IMR-90 (cell line): Measurements from ENCODE around the gene KRT79. TPM values are rescaled to one million over a fixed set of nuclear protein-coding genes. Genes with fewer than 3 reads are reported as not detected.

Source experiments
- ATAC-seq: fragments of 200-7000 bp; cut with Tn5 transposase; 2 replicates; pipeline ENCODE4 v1.9.1; 2020; ENCODE audit warnings: low read depth, mild to moderate bottlenecking, moderate library complexity
- BruUV-seq: library from RNA; stranded (reverse); fragments of 400-500 nt; replicated peaks from 2 replicates; lab custom pipeline; 2021; lab: Mats Ljungman, UMichigan
- CTCF ChIA-PET: fragments of 300-600 bp; formaldehyde crosslinking; extraction: SDS; loops from one replicate; lab custom pipeline; 2021; ENCODE audit warnings: antibody characterized with exemption; lab: Yijun Ruan, JAX
- POLR2A ChIA-PET: fragments of 300-600 bp; sonication (Branson Sonifier 250); formaldehyde crosslinking; loops from one replicate; lab custom pipeline; 2022; ENCODE audit warnings: antibody characterized with exemption; ENCODE audit not compliant: unreplicated experiment; lab: Charles Lee
- DNase-seq: peaks from one replicate; pipeline ENCODE4 v3.0.0; 2013
- H2AFZ ChIP-seq: replicated peaks from 2 replicates; pipeline ENCODE3; 2013; ENCODE audit warnings: low read length, mild to moderate bottlenecking; ENCODE audit not compliant: poor library complexity
- H2AK5ac ChIP-seq: 2 replicates; pipeline ENCODE4 v1.6.1; 2013; ENCODE audit warnings: low read depth, low read length, inconsistent platforms
- H2AK9ac ChIP-seq: replicated peaks from 2 replicates; pipeline ENCODE3; 2013; ENCODE audit warnings: mild to moderate bottlenecking, low read depth, low read length, moderate library complexity; ENCODE audit not compliant: poor library complexity
- H2BK120ac ChIP-seq: 2 replicates; pipeline ENCODE4 v1.6.1; 2013; ENCODE audit warnings: low read depth, low read length, inconsistent platforms
- H2BK15ac ChIP-seq: 3 replicates; pipeline ENCODE4 v1.6.1; 2013; ENCODE audit warnings: low read depth, low read length, inconsistent platforms
- H2BK20ac ChIP-seq: 2 replicates; pipeline ENCODE4 v1.6.1; 2013; ENCODE audit warnings: low read depth, mild to moderate bottlenecking, inconsistent platforms, low read length, moderate library complexity
- H2BK5ac ChIP-seq: 2 replicates; pipeline ENCODE4 v1.6.1; 2013; ENCODE audit warnings: mild to moderate bottlenecking, low read depth, low read length, inconsistent platforms; ENCODE audit not compliant: poor library complexity, severe bottlenecking
- H3K14ac ChIP-seq: replicated peaks from 2 replicates; pipeline ENCODE4 v1.6.1; 2013; ENCODE audit warnings: low read depth, low read length, inconsistent platforms
- H3K18ac ChIP-seq: 2 replicates; pipeline ENCODE4 v1.6.1; 2013; ENCODE audit warnings: low read depth, low read length, control low read depth
- H3K23ac ChIP-seq: 2 replicates; pipeline ENCODE4 v1.6.1; 2013; ENCODE audit warnings: low read depth, low read length, inconsistent platforms
- H3K27ac ChIP-seq: 2 replicates; pipeline ENCODE4 v1.5.1; 2013; ENCODE audit warnings: mild to moderate bottlenecking, control low read depth, low read length; ENCODE audit not compliant: insufficient read depth
- H3K27me3 ChIP-seq: 2 replicates; pipeline ENCODE4 v1.6.1; 2013; ENCODE audit warnings: low read length; ENCODE audit not compliant: control insufficient read depth, insufficient read depth
- H3K36me3 ChIP-seq: 2 replicates; pipeline ENCODE4 v1.6.1; 2013; ENCODE audit warnings: low read length, mixed read lengths; ENCODE audit not compliant: control insufficient read depth, insufficient read depth
- H3K4ac ChIP-seq: 2 replicates; pipeline ENCODE4 v1.6.1; 2013; ENCODE audit warnings: low read depth, low read length, inconsistent platforms
- H3K4me1 ChIP-seq: 2 replicates; pipeline ENCODE4 v1.6.1; 2013; ENCODE audit warnings: low read length, mixed read lengths; ENCODE audit not compliant: control insufficient read depth, insufficient read depth
- H3K4me2 ChIP-seq: 2 replicates; pipeline ENCODE4 v1.6.1; 2013; ENCODE audit warnings: low read depth, mild to moderate bottlenecking, control low read depth, low read length, moderate library complexity
- H3K4me3 ChIP-seq: 2 replicates; pipeline ENCODE4 v1.5.1; 2013; ENCODE audit warnings: low read depth, mild to moderate bottlenecking, control low read depth, low read length, moderate library complexity; ENCODE audit not compliant: insufficient read depth
- H3K56ac ChIP-seq: 2 replicates; pipeline ENCODE4 v1.6.1; 2013; ENCODE audit warnings: low read length, inconsistent platforms; ENCODE audit not compliant: insufficient read depth; ENCODE audit errors: extremely low read depth
- H3K79me1 ChIP-seq, 2 experiments: 2 replicates each; pipeline ENCODE4 v1.6.1; 2013; ENCODE audit warnings: low read length in 2 of 2, inconsistent platforms in 1 of 2, low read depth in 1 of 2
- H3K9ac ChIP-seq: 2 replicates; pipeline ENCODE4 v1.6.1; 2013; ENCODE audit warnings: low read depth, low read length, control low read depth
- H3K9me1 ChIP-seq: 2 replicates; pipeline ENCODE4 v1.6.1; 2013; ENCODE audit warnings: low read length, inconsistent platforms; ENCODE audit not compliant: insufficient read depth
- H3K9me3 ChIP-seq: 2 replicates; pipeline ENCODE4 v1.6.1; 2013; ENCODE audit warnings: low read length; ENCODE audit not compliant: control insufficient read depth, insufficient read depth
- H4K20me1 ChIP-seq: 2 replicates; pipeline ENCODE4 v1.6.1; 2013; ENCODE audit warnings: low read length, inconsistent platforms; ENCODE audit not compliant: insufficient read depth
- H4K5ac ChIP-seq: 2 replicates; pipeline ENCODE4 v1.6.1; 2013; ENCODE audit warnings: mild to moderate bottlenecking, low read depth, low read length, control low read depth
- H4K8ac ChIP-seq, 2 experiments: 2 replicates each; pipeline ENCODE4 v1.6.1; 2013; ENCODE audit warnings: low read depth in 2 of 2, low read length in 2 of 2, control low read depth in 1 of 2, inconsistent platforms in 1 of 2
- H4K91ac ChIP-seq: 2 replicates; pipeline ENCODE4 v1.6.1; 2013; ENCODE audit warnings: low read depth, low read length, inconsistent platforms; ENCODE audit not compliant: insufficient read depth
- MAFK ChIP-seq: IDR thresholded peaks from 2 replicates; pipeline ENCODE4 v1.6.1; 2012; ENCODE audit warnings: low read depth, low read length, improper control_type of control experiment
- RCOR1 ChIP-seq: IDR thresholded peaks from 2 replicates; pipeline ENCODE4 v1.6.1; 2012; ENCODE audit warnings: mild to moderate bottlenecking, low read length, improper control_type of control experiment; ENCODE audit not compliant: insufficient replicate concordance
- SMC3 ChIP-seq: fragments of 150-350 bp; IDR thresholded peaks from 2 replicates; pipeline ENCODE4 v1.6.1; 2016; ENCODE audit warnings: low read depth, mild to moderate bottlenecking, antibody characterized with exemption, low read length, moderate library complexity
- WGBS, 2 experiments: methylation state at CpG; one replicate each; pipeline versions ENCODE4 v1.1.5 to v1.1.7; 2013; ENCODE audit warnings: missing lambda C conversion rate in 2 of 2; ENCODE audit not compliant: insufficient read length in 1 of 2; ENCODE audit errors: extremely low coverage in 2 of 2; 5-methylcytosine and 5-hydroxymethylcytosine counted together
- dilution Hi-C: fragments of 300-500 bp; cut with HindIII; formaldehyde crosslinking; loops from one replicate; pipeline ENCODE4 v1.14.3; 2018; ENCODE audit warnings: low sequenced_read_pairs; ENCODE audit not compliant: unreplicated experiment
- in situ Hi-C: fragments of 300-500 bp; cut with MboI; formaldehyde crosslinking; loops from 3 replicates; pipeline ENCODE4 v1.14.3; 2019; ENCODE audit warnings: low sequenced_read_pairs, inconsistent platforms, mixed read lengths
- intact Hi-C: fragments of 100-400 bp; cut with micrococcal nuclease; formaldehyde crosslinking; loops from 2 replicates; pipeline ENCODE4 v1.10.0; 2022
- polyA plus RNA-seq, 3 experiments: library from polyadenylated mRNA; depleted of rRNA; stranded (reverse); fragments of >200 nt; gene quantifications; 2 replicates each; pipeline ENCODE4 v1.2.3, GENCODE V29; 2012; ENCODE audit warnings: low replicate concordance in 1 of 3
- total RNA-seq: library from RNA; depleted of rRNA; stranded (reverse); fragments of >200 nt; gene quantifications from 2 replicates; pipeline ENCODE4 v1.2.3, GENCODE V29; 2012
- TF ChIP-seq, protein P1 (sequence below): conservative IDR thresholded peaks from 2 replicates; pipeline ENCODE4 v1.5.1; 2012; ENCODE audit warnings: mild to moderate bottlenecking, low read depth, low read length, improper control_type of control experiment

Gene KRT79
- total and polyA plus RNA-seq, 2 of the 4 experiments (the other 2 are of a cell fraction): under 0.01 to 0.24 TPM

DNA sequence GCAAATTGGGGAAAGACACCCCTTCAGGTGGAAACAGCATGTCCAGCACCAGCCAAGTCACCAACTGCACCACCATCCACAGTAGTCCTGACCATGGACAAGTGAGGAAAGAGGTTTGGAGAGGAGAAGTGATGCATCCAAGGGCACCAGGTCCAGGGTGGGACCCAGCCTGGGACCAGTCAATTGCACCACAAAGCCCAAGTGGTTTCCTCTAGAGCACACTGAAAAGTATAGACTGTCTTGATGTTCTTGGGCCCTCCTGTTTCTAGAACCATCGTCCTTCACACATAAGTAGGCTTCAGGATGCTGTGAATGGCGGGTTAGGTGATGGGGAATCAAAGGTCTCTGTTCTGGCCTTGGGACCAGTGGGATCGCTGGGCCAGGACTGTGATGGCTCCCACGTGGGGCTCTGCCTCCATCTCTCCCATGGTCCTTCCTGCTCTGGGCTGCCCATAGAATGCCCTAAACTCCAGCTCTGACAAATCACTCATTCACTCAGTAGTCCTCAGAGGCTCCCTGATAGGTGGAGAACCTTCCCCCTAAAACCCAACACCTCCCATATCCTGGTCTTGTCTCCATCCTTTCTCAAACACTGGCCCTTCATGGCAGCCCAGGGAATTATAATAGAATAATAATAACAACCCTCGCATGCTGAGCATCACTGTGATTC lies 9.2 kb downstream of the KRT79 start:
- H3K27ac ChIP-seq: no peak overlapping the region
- no peak overlapping the region for H2BK15ac ChIP-seq
- no peaks in the 10 kb centered on the region; the same call in 1 of the 2 replicates for H4K20me1 ChIP-seq
- DNase-seq (no peak), ATAC-seq (no peak)
- no peak overlapping the region for H3K23ac ChIP-seq
- H3K56ac ChIP-seq: no peak overlapping the region
- H4K91ac ChIP-seq: no peak overlapping the region; the same call in 1 of the 2 replicates
- H2AK9ac ChIP-seq: no peak overlapping the region
- no peak overlapping the region for H2BK20ac ChIP-seq
- BruUV-seq: no TSS peak
- ChIA-PET POLR2A (no interaction called here), CTCF (interaction anchor here (1.0 kb wide), 1 partner anchor 156 kb away, joined by 3 read pairs; no protein-coding TSS in a partner anchor)
- no peaks in the 10 kb centered on the region; the same call in 1 of the 2 replicates for H3K9me1 ChIP-seq
- H3K14ac ChIP-seq: no peak overlapping the region
- H2BK120ac ChIP-seq: no peak overlapping the region
- H2AK5ac ChIP-seq: no peak overlapping the region
- H3K4me3 ChIP-seq: no peak overlapping the region
- H3K79me1 ChIP-seq: no peaks in the 10 kb centered on the region
- no peak overlapping the region for H3K18ac ChIP-seq
- H4K5ac ChIP-seq: no peak overlapping the region
- 100% methylated on average over 1 of the region's 5 CpGs; no CpG with 5 or more reads in 1 of the 2 experiments for WGBS, 2 experiments
- H2AFZ ChIP-seq: no peak overlapping the region
- no peak overlapping the region for H2BK5ac ChIP-seq
- H3K4ac ChIP-seq: no peak overlapping the region
- dilution Hi-C loops: no loop called here
- H3K27me3 ChIP-seq: peaks cover 28% of the 10 kb centered on the region
- intact Hi-C loops: no loop called here
- H3K4me1 ChIP-seq: 0 out of 2 replicates have a peak, but pooled peaks cover 2% of the 10 kb centered on the region
- TF ChIP-seq RCOR1 (no peak), MAFK (no peak), SMC3 (no peak)
- TF ChIP-seq, protein P1, sequence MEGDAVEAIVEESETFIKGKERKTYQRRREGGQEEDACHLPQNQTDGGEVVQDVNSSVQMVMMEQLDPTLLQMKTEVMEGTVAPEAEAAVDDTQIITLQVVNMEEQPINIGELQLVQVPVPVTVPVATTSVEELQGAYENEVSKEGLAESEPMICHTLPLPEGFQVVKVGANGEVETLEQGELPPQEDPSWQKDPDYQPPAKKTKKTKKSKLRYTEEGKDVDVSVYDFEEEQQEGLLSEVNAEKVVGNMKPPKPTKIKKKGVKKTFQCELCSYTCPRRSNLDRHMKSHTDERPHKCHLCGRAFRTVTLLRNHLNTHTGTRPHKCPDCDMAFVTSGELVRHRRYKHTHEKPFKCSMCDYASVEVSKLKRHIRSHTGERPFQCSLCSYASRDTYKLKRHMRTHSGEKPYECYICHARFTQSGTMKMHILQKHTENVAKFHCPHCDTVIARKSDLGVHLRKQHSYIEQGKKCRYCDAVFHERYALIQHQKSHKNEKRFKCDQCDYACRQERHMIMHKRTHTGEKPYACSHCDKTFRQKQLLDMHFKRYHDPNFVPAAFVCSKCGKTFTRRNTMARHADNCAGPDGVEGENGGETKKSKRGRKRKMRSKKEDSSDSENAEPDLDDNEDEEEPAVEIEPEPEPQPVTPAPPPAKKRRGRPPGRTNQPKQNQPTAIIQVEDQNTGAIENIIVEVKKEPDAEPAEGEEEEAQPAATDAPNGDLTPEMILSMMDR: no peak
- in situ Hi-C loops: no loop called here
- H4K8ac ChIP-seq: no peak overlapping the region
- no peak overlapping the region for H3K9ac ChIP-seq
- H3K4me2 ChIP-seq: no peak overlapping the region
- H3K36me3 ChIP-seq: no peaks in the 10 kb centered on the region
- H3K9me3 ChIP-seq: no peaks in the 10 kb centered on the region
